SIG-M5 (cell line): ENCODE measurements around the gene BRSK1.

Experiments used
- DNase-seq: peaks from one replicate; lab custom pipeline; 2025; lab: John Stamatoyannopoulos, UW

Gene BRSK1

DNA sequence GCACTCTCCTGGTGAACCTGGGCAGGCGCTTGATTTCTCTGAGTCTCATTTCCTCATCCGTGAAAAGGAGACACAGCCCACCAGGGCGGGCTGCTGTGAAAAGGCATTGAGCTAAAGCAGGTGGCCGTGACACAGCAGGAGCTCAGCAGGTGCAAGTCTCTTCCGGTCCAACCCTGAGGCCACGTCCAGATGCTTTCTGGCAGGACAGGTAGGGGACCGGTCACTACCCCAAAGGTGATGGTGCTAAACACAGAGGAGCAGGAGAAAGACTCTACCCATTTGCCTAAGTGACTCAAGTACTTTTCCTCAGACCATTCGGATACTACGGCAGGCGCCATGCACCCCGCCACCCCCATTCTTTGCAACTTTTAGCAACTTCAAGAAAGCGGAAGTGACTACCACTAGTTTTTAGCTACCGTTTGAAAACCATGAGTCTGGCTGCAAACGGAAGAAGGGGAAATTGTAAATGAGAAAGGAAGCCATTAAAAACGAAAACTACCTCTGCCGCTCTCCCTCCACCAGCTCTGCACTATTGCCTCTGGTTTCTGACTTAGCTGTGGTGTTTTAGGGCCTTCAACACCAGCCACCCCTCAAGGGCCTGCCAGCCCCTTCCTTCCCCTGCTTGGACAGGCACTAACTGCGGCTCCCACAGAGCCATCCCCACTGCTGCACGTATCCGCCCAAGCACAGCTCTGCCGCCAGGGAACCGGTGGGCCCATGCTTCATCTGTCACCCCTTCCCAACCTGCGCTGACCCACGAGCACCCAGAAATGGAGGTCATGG is 29.8 kb upstream of the BRSK1 start:
- peak; percentile 73 for DNase-seq

DNA sequence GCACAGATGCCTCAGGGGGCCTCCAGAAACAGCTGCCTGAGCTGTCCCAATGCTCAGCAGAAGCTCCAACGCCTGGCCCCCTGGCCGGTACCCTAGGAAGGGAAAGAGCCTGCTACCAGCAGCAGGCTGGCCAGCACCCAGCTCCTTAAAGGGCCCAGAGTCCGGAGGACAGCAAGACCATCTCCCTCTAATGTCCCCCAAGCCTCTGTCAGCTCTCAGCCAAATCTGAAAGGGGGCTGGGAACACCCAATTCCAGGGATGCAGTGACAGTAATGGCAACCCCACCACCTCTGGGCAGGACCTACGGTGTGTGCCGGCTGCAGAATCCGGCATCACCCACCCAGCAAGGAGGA is 29.2 kb upstream of the BRSK1 start:
- no peak for DNase-seq

DNA sequence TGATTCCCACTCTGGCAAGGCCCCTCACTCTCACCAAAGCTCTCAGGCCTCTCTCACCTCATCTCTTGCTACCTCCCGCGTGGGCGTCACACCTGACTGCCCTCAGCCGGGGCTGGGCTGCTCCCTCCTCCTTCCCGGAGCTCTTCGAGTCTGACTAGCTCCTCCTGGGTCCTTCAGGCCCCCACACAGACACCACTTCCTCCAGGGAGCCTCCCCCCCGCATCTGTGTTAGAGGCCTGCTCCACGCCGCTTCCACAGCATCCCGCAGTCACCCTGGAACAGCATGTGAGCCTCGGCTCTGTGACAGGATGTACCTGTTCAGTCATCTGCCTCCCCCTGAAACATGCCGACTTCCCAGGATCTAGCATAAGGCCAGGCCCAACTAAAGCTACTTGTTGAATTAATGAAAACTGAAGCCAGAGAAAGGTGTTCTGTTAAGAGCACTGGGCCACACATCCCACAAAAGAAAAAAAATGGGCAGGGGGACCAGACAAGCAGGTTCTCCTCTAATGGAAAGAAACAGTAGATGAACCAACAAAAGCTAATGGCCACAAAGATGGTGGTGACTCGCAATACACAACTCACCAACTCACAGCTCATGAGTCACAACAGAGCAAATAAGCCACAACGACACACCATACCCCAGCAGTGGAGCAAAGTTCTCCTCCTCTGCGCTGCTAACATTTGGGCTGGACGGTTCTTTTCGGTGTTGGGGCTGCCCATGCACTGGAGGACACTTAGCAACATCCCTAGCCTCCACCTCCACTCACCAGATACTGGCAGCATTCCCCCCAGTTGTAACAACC is 28.0 kb upstream of the BRSK1 start:
- no peak for DNase-seq

DNA sequence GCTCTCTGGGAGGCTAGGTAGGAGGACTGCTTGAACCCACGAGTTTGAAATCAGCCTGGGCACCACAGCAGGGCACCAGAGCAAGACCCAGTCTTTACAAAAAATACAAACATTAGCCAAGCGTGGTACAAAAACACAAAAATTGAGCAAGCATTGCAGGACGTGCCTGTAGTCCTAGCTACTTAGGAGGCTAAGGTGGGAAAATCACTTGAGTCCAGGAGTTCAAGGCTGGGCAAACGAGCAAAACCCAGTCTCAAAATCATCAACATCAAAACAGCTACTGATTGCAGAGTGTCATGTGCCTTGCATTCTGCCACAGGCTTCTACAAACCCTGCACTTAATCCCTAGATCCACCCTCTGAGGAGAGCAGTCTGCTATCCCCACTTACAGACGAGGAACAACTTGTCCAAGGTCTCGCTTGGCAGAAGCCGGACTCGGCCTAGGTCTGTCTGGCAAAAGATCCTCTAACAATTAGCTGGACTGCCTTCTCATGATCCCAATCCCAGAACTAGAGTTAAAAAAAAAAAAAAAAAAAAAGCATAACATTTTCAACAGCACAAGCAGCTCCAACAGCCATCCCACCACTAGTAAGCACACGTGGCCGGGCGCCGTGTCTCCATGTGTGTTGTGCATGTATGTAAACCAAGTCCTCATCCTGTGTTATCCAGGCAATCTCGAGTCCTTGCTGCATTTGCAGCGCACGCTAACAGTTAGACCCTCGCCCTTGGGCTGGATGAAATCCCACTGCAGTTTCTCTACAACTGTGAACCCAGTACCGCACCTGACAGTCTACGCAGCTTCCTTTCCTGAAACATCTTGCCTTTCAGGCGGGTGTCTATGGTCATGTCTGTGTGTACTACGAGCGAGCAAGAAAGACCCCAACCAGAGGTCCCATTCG is 27.0 kb upstream of the BRSK1 start:
- no peak for DNase-seq

DNA sequence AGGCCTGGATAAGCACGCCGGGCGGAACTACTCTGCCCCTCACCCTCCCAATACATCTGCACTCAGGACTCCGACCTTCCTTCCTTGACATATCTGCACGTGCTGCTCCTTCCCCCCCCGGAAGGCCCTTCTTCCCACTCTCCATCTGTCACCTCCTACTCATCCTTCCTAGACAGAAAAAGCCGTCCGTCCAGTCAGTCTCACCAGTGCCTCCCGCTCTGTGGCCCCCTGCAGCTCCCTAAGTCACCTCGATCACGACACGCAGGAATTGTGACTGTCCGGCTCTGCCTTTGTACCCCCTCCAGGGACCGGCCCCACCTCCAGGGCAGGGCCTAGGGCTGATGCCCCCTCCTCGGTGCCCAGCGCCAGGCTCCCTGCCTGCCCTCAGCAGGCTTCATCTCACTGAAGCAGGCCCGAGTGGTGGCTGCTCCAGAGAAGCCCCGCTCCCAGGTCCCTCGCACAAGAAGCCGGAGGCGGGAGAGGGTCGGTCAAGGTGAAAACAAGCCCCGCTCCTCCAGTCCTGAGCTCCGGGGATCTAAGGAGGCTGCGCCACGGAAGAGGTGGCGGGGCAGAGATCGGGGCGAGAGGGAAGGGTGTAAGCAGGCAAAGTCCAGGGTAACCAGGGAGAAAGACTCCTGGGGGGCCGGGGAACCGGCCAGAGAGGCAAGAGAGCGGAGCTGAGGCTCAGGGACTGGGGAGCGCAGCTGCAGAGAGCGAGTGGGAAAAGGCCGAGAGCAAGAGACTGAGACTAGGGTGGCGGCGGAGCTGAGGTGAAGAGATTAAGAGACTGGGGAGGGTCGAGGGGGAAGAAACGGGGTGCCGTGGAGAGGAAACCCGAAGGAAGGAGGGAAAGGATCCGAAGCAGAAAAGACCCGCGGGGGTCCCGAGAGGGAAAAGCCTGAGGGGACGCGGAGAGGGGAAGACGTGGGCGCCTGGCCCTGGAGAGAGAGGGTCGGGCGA is 26.1 kb upstream of the BRSK1 start:
- no peak for DNase-seq

DNA sequence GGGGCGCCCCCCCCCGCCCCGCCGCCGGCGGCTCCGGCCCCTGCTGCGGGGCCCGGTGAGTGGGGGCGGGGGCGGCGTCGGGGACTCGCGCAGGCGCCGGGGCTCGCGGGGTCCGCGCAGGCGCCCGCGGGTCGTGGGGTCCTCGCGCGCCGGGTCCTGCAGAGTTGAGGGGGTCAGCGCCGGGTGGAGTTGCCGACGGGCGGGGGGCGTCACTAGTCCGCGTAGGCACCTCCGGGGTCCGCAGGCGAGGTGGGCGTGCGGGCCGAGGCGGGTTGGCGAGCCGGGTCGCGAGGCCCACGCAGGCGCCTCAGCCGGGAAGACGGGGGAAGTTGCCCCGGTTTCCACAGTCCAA is 25.3 kb upstream of the BRSK1 start:
- no peak for DNase-seq

DNA sequence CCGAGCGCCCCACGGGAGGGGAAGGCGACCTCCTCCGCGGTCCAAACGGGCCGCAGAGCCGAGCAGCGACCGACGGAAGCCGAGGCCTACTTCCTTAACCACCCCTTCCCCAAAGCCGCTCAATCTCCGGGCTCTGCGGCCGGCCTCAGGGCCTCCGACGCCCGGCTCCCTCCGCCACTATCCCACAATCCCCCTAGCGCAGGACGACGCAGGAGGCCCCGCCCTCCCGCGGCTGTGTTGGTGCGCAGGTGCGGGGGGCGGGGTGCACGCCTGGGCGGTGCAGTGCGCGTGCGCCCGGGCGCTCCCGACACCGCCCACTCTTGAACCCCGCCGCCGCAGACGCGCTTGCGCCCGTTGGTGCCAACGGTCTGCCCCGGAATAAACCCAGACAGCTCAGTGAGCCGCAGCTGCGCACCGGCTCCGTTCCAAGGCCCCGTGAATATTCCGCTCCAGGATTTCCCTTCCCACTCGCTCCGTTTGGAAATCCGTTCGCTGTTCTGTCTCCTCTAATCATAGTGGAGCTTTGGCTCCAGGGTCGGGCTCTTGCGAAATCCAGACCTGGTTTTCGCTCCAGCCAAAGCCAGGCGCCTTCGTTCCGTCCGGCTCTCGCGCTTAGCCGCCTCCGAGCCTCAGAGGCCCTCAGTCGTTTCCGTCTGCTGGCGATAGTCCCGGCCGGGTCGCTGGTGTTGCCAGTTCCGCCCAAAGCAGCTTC is 24.8 kb upstream of the BRSK1 start, which contains the start of gene PPP6R1:
Gene PPP6R1, minus strand, starts transcription at position 190 of the 712 bp plus-strand sequence. CDS start 11,914 bp downstream, outside the sequence.
- peak; percentile 94 for DNase-seq

DNA sequence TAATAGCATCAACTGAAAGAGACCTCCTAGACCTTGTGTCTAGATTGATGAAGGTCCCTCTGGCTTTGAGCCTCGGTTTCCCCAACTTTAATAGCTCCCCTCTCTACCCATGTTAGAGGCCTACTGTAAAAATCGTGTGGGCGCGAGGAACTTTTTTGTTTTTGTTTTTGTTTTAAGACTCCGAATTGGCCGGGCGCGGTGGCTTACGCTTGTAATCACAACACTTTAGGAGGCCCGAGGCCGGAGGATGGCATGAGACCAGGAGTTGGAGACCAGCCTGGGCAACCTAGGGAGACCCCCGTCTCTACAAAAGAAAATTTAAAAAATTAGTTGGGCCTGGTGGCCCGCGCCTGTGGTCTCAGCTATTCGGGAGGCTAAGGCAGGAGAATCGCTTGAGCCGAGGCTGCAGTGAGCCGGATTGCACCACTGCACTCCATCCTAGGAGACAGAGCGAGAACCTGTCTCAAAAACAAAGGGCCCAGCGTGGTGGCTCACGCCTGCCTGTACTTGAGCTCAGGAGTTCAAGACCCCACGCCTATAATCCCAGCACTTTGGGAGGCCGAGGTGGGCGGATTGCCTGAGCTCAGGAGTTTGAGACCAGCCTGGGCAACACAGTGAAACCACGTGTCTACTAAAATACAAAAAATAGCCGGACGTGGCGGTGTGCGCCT is 24.1 kb upstream of the BRSK1 start:
- DNase-seq: no peak

DNA sequence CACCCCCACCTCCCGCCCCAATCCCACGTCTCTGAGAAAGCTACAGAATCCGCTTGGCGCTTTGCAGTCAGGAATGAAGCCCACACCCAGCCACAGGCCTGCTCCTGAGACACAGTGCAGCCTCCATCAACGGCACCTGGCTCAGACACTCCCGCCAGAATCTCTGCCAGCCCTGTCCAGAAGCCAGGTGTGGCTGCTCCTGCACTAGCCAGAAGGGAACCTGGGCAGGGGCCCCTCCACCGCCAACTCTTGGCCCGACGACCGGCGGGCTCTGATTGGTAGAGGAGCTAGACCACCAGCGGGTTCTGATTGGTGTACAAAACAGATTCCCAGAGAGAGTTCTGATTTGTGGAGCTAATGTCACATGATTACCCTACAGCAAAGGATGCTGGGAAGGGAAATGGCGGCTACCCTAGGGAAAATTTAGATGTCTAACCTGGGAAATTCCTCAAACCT is 22.1 kb upstream of the BRSK1 start:
- DNase-seq: no peak

DNA sequence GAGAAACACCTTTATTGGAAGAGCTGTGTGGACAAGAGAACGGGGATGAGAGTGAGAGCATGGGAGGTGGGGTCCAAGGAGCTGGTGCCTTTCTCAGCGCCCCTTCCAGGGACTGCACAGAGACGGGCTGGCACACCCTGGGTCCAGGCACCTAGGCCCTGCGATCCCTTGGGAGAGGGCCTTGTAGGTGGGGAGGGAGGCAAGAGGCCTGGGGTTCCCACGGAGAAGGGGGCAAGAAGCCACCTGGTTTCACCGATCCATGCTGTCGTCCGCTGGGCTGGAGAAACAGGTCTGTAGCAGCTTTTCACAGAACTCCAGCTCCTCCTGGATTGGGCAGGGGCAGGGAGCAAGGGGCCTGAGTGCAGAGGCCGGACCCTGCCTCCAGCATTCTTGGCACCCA is 21.4 kb upstream of the BRSK1 start:
- DNase-seq: no peak

DNA sequence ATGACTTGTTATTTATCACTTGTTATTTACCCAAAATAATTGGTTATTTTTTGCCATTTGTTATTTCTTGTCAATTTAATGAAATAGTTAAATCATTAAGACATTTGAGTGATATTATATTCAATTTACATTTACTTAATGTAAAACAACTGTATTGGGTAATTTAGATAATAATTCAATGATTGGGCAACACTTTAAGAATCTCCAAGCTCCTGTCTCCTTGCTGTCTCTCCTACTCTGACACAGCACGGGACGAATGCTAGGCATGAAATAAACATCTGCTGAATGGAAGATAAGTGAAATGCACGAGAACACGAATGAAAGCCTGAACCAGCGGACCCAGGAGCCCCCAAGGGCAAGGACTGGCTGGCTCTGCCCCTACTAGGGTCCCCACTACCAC is 19.3 kb upstream of the BRSK1 start:
- no peak for DNase-seq

DNA sequence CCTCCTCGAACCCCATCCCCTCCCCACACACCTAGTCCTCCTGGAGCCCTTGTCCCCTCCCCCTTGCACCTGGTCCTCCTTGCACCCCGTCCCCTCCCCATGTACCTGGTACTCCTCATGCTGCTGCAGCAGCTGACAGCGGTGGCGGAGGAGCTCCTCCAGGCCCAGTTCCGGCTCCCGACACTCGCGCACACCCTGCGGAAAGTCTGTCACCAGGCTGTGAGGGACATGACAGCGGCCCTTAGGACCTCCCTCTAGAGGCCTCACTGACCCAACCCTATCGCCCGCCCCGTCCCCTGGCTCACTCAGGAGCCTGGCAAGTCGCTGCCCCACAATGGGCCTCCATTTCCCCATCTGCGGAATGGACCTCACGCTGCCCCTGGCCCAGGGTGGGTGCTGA is 18.6 kb upstream of the BRSK1 start:
- DNase-seq: no peak

DNA sequence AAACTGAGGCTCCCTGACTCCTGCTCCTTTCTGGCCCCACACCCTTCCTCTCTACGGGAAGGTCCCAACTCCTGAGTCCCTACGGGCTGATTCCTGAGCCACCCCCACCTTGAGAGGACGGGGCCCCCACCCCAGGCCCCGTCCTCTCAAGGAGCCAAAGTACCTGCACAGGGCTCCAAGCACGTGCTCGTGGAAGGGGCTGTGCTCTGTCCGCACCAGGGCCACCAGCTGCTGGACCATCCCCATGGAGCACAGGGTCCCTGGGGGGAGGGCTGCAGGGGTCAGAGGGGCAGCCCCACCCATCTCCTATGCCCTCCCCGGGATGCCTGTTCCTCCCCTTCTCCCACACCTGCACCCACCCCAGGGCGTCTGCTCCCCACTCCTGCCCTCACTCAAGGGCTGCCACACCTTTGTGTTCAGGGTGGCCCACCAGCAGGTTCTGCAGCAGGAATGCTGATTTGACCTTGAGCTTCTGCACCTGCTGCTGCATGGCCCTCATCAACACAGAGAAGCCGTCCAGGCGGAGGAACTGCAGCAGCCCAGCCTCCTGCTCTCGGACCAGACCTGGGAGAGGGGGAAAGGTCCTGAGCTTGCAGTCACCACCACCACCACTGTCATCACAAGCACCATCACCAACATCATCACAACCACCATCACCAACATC is 17.9 kb upstream of the BRSK1 start:
- DNase-seq: no peak

DNA sequence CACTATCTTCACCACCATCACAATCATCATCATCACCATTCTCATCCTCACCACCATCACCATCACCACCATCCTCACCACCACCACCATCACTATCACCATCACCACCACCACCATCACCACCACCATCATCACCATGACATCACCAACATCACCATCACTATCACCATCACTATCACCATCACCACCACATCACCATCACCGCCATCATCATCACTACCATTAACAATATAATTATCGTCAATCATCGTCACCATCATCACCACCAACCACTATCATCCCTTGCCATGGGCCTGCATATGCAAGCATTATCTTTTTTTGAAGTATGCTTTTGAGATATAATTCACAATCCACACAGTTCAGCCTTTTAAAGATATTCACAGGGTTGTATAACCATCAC is 17.4 kb upstream of the BRSK1 start:
- no peak for DNase-seq

DNA sequence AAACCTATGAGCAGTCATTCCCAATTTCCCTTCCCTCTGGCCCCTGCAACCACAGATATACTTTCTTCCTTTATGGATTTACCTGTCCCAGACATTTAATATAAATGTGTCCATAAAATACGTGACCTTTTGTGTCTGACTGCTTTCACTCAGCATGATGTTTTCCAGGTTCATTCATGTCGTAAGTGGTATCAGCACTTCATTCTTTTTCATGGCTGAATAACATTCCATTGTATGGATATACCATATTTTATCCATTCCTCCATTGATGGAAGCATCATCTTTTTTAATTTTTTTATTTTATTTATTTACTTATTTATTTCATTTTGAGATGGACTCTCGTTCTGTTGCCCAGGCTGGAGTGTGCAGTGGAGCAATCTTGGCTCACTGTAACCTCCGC is 17.0 kb upstream of the BRSK1 start:
- no peak for DNase-seq

DNA sequence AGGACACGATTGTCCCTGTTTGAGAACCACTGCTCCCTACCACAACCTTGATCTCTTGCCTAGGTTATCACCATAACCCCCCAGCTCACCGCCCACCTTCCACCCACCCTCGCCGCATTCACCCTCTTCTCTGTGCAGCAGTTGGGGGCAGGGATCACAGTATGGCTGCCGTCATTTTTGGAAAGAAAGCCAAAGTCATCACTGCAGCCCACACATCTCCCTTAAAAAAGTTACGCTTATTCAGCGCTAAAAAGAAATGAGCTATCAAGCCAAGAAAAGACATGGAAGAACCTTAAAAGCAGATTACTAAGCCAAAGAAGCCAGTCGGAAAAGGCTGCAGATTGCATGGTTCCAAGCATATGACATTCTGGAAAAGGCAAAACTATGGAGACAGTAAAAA is 14.5 kb upstream of the BRSK1 start:
- no peak for DNase-seq

DNA sequence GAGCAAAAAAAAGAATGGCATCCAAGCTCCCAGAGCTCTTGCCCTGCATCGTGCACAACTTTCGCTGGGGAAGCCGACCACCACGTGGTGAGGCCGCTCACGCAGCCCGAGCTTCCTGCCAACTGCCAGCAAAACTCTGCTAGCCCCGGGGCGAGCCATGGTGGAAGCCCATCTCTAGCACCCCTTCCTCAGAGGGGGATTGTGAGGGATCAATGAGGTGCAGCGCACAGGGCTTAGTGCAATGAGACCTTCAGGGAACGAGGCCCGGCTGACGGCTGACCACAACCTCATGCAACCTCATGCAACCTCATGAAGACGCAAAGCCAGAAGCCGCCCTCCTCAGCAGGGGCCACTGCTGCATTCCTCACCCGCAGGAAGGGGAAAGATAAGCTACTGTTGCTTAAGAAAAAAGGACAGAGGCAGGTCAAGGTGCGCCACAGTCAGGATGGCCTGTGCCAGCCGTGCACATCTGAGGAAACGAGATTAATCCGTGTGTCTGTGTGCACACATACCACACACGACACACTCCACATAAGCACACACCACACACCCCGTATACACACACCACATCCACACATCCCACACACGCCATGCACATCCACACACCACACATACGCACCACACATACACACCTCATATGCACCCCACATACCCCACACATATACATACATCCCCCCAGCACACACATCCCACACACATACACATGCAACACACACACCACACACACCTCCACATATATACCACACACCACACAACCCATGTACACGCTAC is 13.4 kb upstream of the BRSK1 start:
- no peak for DNase-seq

DNA sequence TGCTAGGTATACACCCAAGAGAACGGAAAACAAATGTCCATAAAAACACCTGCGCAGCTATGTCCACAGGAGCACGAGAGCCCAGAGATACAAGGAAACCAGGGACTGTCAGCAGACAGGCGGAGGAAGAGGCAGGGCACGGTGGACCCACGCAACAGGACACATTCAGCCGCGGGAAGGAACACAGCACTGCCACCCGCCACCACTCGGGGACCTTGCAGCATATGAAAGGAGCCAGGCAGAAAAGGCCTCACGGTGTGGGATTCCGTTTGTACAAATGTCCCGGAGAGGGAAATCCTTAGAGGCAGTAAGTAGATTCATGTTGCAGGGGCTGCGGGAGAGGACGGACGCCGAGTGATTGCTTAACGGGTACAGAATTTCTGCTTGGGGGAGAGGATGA is 11.7 kb upstream of the BRSK1 start:
- no peak for DNase-seq
